Activated T-helper 2 cell treated with anti-CD3 and anti-CD28 coated beads, Interferon-gamma antibody, Interleukin-2, Interleukin-4, amounts not matched to agents 10 μg/mL and 5 μg/mL and 100 μg/mL, durations not matched to agents 14 hours and 24 hours and 36 hours (primary cell): ENCODE data around the gene UNKL. TPM values are rescaled to one million over a fixed set of nuclear protein-coding genes. Genes with fewer than 3 reads are reported as not detected.

Experiments used
- DNase-seq: peaks from one replicate; pipeline ENCODE4 v3.0.0; 2021; ENCODE audit warnings: low spot score
- H3K27ac Mint-ChIP-seq: one replicate; pipeline ENCODE4 v1.8.0; 2021; ENCODE audit warnings: mixed read lengths
- H3K27me3 Mint-ChIP-seq: one replicate; pipeline ENCODE4 v1.8.0; 2021; ENCODE audit warnings: low read depth, mixed read lengths
- H3K36me3 Mint-ChIP-seq: one replicate; pipeline ENCODE4 v1.8.0; 2021; ENCODE audit warnings: low read depth, mixed read lengths
- H3K4me1 Mint-ChIP-seq: one replicate; pipeline ENCODE4 v1.8.0; 2021; ENCODE audit warnings: low read depth, mixed read lengths
- H3K4me3 Mint-ChIP-seq: one replicate; pipeline ENCODE4 v1.8.0; 2021; ENCODE audit warnings: low read depth, mild to moderate bottlenecking, moderate library complexity, mixed read lengths
- H3K9me3 Mint-ChIP-seq: one replicate; pipeline ENCODE4 v1.8.0; 2021; ENCODE audit warnings: mixed read lengths
- intact Hi-C: fragments of 100-400 bp; cut with micrococcal nuclease; formaldehyde crosslinking; loops from one replicate; pipeline ENCODE4 v1.15.1; 2023
- total RNA-seq: library from RNA; stranded (reverse); gene quantifications from 2 replicates; pipeline ENCODE4 v1.2.3, GENCODE V29; 2022

UNKL gene
- total RNA-seq, 1 donor from 2014 or later = 44.6 TPM

DNA sequence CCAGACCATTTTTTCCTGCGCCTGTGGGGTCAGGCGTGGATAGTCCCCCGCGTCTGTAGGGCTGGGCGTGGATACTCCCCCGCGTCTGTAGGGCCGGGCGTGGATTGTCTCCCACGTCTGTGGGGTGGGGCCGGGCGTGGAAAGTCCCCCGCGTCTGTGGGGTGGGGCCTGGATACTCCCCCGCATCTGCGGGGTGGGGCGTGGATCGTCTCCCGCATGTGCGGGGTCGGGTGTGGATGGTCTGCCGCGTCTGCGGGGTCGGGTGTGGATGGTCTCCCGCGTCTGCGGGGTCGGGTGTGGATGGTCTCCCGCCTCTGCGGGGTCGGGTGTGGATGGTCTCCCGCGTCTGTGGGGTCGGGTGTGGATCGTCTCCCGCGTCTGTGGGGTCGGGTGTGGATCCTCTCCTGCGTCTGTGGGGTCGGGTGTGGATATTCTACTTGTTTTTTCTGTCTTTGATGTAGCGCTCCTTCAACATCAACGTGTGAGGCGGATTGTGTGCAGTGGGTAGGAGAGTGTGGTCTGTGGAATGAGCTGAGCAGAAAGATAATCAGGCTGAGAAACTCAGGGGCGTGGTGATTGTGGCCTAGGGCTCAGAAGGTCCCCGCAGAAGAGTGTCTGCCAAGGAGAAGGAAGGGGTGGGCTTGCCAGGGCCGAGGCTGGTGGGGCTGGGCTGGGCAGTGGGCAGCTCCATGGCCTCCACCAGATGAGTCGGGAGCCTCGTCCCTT is 59.5 kb downstream of the UNKL start:
- intact Hi-C loops = loop anchor here (5.0 kb wide), 1 partner anchor 257 kb away; the partner anchor contains the start of genes CRAMP1 and IFT140
- no peak overlapping the region for H3K27ac Mint-ChIP-seq
- H3K4me3 Mint-ChIP-seq = no peak overlapping the region
- H3K4me1 Mint-ChIP-seq = peaks cover 14% of the 10 kb centered on the region
- DNase-seq = no peak
- peaks cover 4% of the 10 kb centered on the region for H3K36me3 Mint-ChIP-seq
- H3K27me3 Mint-ChIP-seq = no peaks in the 10 kb centered on the region
- H3K9me3 Mint-ChIP-seq = no peaks in the 10 kb centered on the region

DNA sequence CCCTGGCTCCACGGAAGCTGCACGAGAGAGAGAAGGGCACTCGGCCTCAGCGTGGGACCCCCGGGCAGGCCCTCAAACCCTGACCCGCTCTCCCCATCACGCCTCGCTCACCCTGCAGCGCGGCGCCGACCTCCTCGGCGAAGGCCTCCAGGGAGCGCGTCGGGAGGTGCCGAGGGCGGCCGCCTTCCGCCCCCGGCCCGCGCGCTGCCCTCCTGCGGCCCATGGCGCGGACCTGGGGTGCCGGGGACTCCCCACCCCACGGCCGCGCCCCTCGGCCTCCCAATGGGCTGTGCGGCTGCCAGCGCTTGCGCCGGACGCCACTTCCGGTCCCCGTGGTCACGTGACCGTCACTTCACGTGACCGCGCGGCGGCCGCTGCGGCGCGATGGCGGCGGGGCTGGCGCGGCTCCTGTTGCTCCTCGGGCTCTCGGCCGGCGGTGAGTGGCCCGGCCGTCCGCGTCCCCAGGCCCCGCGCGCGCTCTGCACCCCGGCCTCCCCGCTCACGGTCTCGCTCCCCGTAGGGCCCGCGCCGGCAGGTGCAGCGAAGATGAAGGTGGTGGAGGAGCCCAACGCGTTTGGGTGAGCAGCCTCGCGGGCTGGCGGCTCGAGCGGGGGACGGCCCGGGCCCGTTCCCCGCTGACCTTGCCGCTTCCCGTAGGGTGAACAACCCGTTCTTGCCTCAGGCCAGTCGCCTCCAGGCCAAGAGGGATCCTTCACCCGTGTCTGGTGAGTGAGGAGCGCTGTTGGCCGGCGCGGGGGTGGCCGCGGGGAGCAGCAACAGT is 62.7 kb downstream of the UNKL start, which contains the start of the genes GNPTG and TSR3:
GNPTG (plus strand) TSS at position 350 of the 781 bp plus-strand sequence; CDS start at position 385, 35 bp downstream.
TSR3 (minus strand) TSS at position 297 of the 781 bp plus-strand sequence; CDS start at position 223, 74 bp downstream.
- H3K4me1 Mint-ChIP-seq = peaks cover 14% of the 10 kb centered on the region
- peak; percentile 86 for DNase-seq
- peak within 1 kb of the TSS; percentile 86 for H3K4me3 Mint-ChIP-seq
- H3K9me3 Mint-ChIP-seq = no peaks in the 10 kb centered on the region
- H3K27ac Mint-ChIP-seq = peak within 1 kb of the TSS; percentile 72
- H3K27me3 Mint-ChIP-seq = no peaks in the 10 kb centered on the region
- peaks cover 5% of the 10 kb centered on the region for H3K36me3 Mint-ChIP-seq
- intact Hi-C loops = loop anchor here (1.0 to 5.0 kb wide), 3 partner anchors 8 to 261 kb away; partner anchors contain the start of genes CRAMP1, IFT140 and UQCC4

DNA sequence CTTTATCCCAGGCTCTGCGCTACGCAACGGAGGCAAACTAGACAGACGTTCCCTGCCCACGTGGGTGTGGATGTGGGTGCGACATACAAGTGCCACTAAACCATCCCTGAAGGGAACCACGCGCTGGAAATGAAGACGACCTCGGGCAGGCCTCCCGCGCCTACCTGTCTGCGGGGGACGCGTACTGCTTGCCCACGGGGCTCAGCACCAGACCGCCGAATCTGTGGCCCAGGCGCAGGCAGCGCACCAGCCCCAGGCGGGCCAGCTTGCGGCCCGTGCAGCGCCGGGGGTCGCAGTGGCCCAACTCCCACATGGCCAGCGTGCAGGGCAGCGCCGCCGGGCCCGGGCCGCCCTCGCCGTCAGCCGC is 63.3 kb downstream of the UNKL start:
- peak overlapping the region; percentile 82 for H3K4me3 Mint-ChIP-seq
- peak overlapping the region; percentile 28 for H3K27ac Mint-ChIP-seq

DNA sequence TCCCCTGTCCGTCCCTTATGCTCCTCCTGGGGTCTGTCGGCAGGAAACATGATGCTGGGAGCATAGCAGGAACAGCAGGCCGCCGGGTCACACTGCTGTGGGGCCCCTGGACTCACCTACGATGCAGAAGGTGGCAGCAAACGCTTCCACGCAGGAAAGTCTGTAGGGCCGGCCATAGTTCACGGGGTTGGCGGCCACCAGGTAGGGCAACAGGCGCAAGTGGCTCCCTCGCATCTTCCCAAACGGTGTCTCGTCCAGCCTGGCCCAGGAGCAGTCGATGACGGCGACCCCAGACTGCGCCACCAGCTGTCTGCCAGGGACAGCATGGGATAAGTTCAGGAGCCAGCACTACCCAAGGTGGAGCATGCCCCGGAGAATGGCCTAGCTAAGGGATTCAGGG is 63.8 kb downstream of the UNKL start:
- H3K36me3 Mint-ChIP-seq = peaks cover 5% of the 10 kb centered on the region
- H3K4me3 Mint-ChIP-seq = peak overlapping the region; percentile 82
- peaks cover 14% of the 10 kb centered on the region for H3K4me1 Mint-ChIP-seq
- no peaks in the 10 kb centered on the region for H3K9me3 Mint-ChIP-seq
- peak overlapping the region; percentile 28 for H3K27ac Mint-ChIP-seq
- no peak for DNase-seq
- no peaks in the 10 kb centered on the region for H3K27me3 Mint-ChIP-seq
- intact Hi-C loops = loop anchor here (1.0 to 5.0 kb wide), 2 partner anchors 7 to 262 kb away; partner anchors contain the start of genes CRAMP1 and IFT140

More for the DNA sequence above, 63.3 kb downstream of the UNKL start:
- H3K36me3 Mint-ChIP-seq = peaks cover 5% of the 10 kb centered on the region
- intact Hi-C loops = loop anchor here (1.0 to 5.0 kb wide), 2 partner anchors 8 to 261 kb away; partner anchors contain the start of genes CRAMP1 and IFT140
- no peaks in the 10 kb centered on the region for H3K9me3 Mint-ChIP-seq
- H3K27me3 Mint-ChIP-seq = no peaks in the 10 kb centered on the region
- peaks cover 14% of the 10 kb centered on the region for H3K4me1 Mint-ChIP-seq
- DNase-seq = no peak

DNA sequence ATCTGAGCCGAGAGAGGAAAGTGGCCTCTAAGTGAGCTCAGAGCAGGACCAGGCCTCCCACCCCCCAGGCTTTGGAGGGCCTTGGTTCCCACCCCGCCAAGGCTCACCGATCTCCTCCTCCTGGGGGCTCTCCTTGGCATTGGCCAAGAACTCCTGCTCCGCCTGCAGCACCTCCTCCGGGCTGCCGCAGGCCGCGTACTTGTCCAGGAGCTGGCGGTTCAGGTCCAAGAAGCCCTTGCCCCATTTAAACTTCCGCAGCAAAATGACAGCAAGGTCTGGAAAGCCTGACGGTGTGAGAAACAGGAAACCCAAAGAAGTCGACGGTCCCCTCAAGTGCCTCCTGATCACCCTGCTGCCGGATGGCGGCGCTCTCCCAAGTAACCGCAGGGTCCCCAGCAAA is 64.6 kb downstream of the UNKL start:
- Mint-ChIP-seq H3K27ac (no peak overlapping the region), H3K4me3 (peak overlapping the region; percentile 82), H3K27me3 (no peaks in the 10 kb centered on the region), H3K36me3 (peaks cover 5% of the 10 kb centered on the region), H3K9me3 (no peaks in the 10 kb centered on the region), H3K4me1 (peaks cover 14% of the 10 kb centered on the region)
- intact Hi-C loops = loop anchor here (5.0 kb wide), 1 partner anchor 262 kb away; the partner anchor contains the start of genes CRAMP1 and IFT140
- DNase-seq = no peak

DNA sequence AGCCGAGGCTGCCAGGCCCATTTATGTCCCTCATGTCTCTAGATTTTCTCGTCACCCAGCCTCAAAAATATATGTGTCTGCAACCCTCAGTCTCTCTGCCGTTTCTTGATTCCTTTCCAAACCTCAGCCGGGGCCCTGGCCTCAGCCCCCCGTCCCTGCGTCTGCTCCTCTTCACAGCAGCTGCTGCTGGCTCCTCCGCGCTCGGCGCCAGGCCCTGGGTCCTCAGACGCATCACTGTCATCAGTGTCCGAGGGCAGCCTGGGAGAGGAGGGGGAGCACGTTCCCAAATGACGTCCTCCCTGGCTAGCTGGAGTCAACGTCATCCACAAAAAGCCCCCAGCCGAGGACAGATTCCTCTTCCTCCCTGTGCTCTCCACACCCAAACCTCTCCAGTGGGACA is 65.2 kb downstream of the UNKL start:
- H3K4me1 Mint-ChIP-seq = peaks cover 14% of the 10 kb centered on the region
- no peak overlapping the region for H3K27ac Mint-ChIP-seq
- H3K9me3 Mint-ChIP-seq = no peaks in the 10 kb centered on the region
- H3K27me3 Mint-ChIP-seq = no peaks in the 10 kb centered on the region
- peaks cover 5% of the 10 kb centered on the region for H3K36me3 Mint-ChIP-seq
- DNase-seq = no peak
- H3K4me3 Mint-ChIP-seq = no peak overlapping the region
- intact Hi-C loops = no loop called here

DNA sequence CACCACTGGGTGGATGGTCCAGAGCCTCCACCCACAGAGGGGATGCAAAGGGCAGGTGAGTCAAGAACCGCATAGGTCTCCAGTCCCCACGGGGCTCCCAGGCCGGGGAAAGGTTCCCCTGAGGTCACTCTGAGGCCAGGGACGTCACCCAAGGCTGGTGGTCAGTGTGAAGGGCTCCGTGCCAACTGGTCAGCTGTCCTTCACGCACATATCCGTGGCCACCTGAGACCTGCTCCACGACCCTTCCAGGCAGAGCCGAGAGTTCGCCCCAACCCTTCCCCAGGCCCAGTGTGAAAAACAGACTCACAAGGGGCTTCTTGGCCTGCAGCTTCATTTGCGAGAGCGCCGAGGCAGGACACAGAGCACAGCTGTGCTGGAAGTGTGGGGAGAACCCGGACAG is 65.6 kb downstream of the UNKL start:
- H3K27me3 Mint-ChIP-seq = no peaks in the 10 kb centered on the region
- H3K36me3 Mint-ChIP-seq = peaks cover 5% of the 10 kb centered on the region
- H3K27ac Mint-ChIP-seq = no peak overlapping the region
- intact Hi-C loops = no loop called here
- DNase-seq = no peak
- H3K9me3 Mint-ChIP-seq = no peaks in the 10 kb centered on the region
- H3K4me1 Mint-ChIP-seq = peaks cover 14% of the 10 kb centered on the region
- no peak overlapping the region for H3K4me3 Mint-ChIP-seq

DNA sequence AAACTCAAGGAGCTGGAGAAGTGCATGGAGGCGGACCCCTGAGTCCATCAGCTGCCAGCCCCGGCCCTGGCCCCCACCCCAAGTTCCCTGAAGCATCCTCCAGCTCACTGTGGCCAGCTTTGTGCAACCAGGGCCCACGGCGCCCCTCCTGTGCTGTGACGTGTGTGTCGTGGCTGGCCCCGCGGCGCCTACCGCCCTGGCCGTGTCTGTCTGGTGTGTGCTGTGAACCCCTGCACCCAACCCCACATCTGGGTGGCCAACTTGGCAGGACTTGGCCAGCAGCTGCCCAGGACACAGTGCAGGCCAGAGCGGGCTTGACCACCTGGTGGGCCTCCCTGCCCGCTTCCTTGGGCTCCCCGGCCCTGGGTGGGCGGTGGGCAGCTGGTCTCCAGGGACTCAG is 66.1 kb downstream of the UNKL start:
- Mint-ChIP-seq H3K4me3 (no peak overlapping the region), H3K9me3 (no peaks in the 10 kb centered on the region), H3K27me3 (no peaks in the 10 kb centered on the region), H3K27ac (no peak overlapping the region), H3K36me3 (peaks cover 5% of the 10 kb centered on the region), H3K4me1 (peaks cover 11% of the 10 kb centered on the region)
- DNase-seq = no peak
- intact Hi-C loops = no loop called here

DNA sequence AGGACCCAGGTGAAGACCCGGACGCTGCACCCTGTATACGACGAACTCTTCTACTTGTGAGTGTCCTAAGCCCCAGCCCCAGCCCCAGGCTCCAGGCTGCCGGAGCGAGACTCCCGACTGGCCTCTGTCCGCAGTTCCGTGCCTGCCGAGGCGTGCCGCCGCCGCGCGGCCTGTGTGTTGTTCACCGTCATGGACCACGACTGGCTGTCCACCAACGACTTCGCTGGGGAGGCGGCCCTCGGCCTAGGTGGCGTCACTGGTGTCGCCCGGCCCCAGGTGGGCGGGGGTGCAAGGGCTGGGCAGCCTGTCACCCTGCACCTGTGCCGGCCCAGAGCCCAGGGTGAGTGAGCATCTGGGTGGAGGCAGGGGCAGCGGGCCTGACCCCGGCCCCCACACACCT is 66.5 kb downstream of the UNKL start:
- H3K36me3 Mint-ChIP-seq = peaks cover 5% of the 10 kb centered on the region
- intact Hi-C loops = no loop called here
- H3K4me1 Mint-ChIP-seq = peaks cover 12% of the 10 kb centered on the region
- no peaks in the 10 kb centered on the region for H3K27me3 Mint-ChIP-seq
- no peak for DNase-seq
- no peak overlapping the region for H3K27ac Mint-ChIP-seq
- H3K9me3 Mint-ChIP-seq = no peaks in the 10 kb centered on the region
- H3K4me3 Mint-ChIP-seq = no peak overlapping the region

DNA sequence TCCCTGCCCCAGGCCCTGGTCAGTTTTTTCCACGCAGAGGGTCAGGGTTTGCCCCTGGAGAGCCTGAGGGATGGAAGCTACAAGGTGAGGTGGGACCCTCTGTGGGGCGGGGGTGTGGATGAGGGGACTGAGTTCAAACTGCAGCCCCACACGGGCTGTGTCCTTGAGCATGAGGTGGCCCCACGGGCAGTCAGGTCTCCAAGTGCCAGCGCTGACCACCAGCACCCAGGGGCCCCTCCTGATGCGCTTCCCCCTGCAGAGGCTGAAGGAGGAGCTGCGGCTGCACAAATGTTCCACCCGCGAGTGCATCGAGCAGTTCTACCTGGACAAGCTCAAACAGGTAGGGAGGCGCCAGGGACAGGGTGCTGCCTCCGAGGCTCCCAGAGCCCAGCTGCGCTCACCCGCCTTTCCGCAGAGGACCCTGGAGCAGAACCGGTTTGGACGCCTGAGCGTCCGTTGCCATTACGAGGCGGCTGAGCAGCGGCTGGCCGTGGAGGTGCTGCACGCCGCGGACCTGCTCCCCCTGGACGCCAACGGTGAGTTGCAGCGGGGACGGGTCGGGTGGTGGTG is 67.1 kb downstream of the UNKL start:
- Mint-ChIP-seq H3K4me1 (peaks cover 13% of the 10 kb centered on the region), H3K36me3 (peaks cover 5% of the 10 kb centered on the region), H3K27me3 (no peaks in the 10 kb centered on the region), H3K4me3 (no peak overlapping the region), H3K9me3 (no peaks in the 10 kb centered on the region), H3K27ac (no peak overlapping the region)
- intact Hi-C loops = no loop called here
- DNase-seq = no peak

DNA sequence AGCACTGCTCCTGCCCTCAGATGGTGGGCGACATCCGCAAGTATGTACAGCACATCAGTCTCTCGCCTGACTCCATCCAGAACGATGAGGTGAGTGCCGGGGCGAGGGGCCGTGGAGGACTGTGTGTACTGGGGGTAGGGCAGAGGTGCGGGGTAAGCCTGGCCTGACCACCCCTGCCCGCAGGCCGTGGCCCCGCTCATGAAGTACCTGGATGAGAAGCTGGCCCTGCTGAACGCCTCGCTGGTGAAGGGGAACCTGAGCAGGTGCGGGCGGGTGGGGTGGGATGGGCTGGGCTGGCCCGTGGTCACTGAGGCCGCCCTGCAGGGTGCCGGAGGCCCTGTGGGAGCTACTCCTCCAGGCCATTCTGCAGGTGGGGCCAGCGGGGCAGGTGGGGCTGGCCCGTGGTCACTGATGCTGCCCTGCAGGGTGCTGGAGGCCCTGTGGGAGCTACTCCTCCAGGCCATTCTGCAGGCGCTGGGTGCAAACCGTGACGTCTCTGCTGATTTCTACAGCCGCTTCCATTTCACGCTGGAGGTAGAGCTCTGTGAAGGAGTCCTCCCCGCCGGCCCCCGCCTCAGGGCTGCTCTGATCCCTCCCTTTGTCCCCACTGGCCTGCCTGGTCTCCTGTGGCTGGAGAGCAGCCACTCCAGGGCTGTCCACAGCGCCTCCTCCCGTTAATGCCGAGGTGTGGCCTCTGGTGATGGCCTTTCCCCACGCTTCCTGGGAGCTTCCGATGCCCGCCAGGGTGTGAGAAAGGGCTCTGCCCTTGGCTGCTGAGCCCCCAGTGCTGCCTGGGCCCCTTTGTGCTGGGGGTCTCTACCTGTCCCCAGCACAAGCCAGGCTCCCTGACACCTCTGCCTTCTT is 67.8 kb downstream of the UNKL start:
- no peaks in the 10 kb centered on the region for H3K9me3 Mint-ChIP-seq
- H3K4me1 Mint-ChIP-seq = peaks cover 15% of the 10 kb centered on the region
- no peaks in the 10 kb centered on the region for H3K27me3 Mint-ChIP-seq
- intact Hi-C loops = no loop called here
- peaks cover 5% of the 10 kb centered on the region for H3K36me3 Mint-ChIP-seq
- DNase-seq = no peak
- H3K27ac Mint-ChIP-seq = no peak overlapping the region
- H3K4me3 Mint-ChIP-seq = no peak overlapping the region
